Activated CD4-positive, CD25-positive, alpha-beta regulatory T cell treated with anti-CD3 and anti-CD28 coated beads, Interleukin-2, amount 50 U/mL, for 16 hours (primary cell): Measurements from ENCODE around the gene ARFGEF3.
"Not testable (repeated sequence)": the region's sequence is repeated elsewhere in the genome, so short reads cannot be mapped to it uniquely, and the experiment has no call there.

ENCODE experiments used
- DNase-seq: peaks from one replicate; pipeline ENCODE4 v3.0.0-alpha.2; 2020; ENCODE audit warnings: low read depth, low spot score

The ARFGEF3 gene

DNA sequence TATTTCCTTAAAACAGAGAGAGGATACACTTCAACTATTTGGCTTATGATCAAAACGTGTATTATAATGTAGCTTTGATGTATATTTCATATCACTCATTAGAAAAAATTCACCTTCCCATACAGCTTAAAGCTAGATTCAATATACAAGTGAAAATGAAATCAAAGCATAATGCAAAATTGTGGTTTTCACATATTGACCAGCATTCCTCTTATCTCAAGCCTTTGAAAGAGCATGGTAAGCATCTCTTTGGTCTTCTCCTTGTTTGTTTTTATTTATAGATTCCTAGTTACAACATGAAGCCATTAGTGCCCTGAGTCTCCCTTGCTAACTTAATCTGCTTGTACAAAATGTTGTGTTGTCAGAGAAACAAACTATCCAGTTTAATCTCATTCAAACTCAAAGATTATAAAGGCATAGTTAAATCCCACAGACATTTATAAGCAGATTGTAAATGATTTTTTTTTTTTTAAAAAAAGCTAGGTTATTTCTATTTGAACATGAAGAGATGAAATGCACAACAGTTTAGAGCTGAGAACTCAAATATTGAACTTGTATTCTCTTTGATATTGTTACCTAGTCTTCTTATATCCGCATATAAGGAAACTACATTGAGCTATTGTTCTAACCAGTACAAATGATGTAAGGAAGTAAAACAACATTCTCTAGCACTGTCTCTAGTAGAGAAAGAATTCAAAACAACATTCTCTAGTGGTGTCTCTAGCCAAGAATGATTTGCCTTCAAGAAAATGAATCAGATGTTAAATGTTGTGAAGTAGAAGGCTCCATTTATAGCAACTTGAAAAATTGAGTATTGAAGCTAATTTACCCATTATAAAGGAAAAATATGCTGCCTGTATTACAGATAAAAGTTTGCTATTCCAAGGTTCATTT is 184.8 kb downstream of the ARFGEF3 start:
- DNase-seq = no peak

DNA sequence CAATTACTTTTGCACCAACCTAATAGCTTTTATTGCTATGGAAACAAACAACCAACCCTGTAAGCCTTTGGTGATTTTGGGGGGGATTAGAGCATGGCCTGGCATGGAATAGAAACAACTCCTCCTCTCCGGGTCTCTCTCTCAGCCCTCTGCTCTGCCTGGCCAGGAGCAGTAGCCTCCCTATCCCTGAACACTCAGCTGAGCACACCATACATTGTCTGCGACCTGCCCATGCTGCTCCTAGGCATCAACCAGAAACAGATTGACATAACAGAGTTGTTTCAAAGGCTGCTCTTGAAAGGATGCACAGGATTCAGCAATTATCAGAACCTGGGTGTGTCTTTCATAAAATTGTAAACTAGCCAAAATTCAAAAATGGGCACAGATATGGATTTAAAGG is 186.1 kb downstream of the ARFGEF3 start:
- no peak for DNase-seq

DNA sequence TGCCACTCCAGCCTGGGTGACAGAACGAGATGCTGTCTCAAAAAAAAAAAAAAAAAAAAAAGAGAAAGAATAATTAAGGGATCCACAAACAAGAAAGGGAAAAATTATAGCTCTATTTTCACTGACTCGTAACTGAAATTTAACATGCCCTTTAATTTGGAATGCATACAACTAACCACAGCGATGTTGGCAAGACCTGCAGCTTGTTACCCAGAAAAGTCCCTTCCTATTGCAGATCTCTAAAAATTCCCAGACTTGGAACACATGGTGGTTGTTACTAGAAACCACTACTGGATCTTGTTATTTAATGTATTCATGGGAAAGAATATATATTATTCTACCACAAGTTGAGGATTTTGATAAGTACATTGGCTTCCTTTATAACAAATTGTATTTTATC is 188.2 kb downstream of the ARFGEF3 start:
- DNase-seq = no peak

DNA sequence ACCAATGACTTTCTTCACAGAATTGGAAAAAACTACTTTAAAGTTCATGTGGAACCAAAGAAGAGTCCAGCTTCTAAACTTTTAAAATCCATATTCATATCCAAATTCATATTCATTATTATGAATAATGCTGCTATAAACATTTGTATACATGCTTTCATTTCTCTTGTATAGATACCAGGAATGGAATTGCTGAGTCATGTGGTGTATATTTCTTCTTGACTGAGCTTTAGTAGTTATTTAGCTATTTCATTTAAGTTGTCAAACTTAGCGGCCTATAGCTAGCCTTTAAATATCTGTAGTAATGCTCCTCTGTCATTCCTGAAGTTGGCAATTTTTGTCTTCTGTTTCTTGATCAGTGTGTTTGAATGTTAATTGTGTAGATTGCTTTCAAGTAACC is 196.2 kb downstream of the ARFGEF3 start:
- no peak for DNase-seq

DNA sequence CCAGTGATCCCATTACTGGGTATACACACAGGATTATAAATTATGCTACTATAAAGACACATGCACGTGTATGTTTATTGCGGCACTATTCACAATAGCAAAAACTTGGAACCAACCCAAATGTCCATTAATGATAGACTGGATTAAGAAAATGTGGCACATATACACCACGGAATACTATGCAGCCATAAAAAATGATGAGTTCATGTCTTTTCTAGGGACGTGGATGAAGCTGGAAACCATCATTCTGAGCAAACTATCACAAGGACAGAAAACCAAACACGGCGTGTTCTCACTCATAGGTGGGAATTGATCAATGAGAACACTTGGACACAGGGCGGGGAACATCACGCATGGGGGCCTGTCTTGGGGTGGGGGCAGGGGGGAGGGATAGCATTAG is 206.9 kb downstream of the ARFGEF3 start:
- DNase-seq = not testable (repeated sequence)

DNA sequence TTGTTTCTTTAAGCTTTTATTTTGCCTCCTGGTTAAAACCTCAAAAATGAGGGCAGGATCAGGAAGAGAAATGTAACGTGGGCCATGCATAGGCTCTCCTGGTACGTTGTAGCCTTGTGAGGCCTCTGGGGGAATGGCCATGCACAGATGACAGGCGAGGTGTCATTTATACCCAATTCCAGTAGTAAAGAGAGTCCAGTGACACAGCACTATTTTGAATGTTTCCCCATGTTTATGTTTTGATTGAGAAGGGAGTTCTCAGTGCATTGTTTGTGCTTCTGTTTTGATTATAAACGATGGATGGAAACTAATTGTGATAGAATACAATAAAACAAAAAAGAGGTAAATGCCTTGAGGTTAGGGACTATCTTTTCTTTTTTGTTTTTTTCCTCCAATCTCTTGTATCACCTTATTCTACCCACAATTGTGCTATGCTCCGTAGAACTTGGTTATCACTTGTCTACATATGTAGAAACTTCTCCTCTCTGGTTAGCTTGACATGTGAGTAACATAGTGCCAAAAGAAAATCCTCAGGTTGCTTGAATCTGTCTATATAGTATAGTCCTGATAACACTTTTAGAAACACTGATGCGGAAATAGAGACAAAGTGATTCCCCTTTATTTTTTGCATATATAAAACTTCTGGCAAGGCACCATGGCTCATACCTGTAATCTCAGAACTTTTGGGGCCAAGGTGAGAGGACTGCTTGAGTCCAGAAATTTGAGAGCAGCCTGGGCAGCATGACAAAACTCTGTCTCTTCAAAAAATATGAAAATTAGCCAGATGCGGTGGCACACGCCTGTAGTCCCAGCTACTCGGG is 209.1 kb downstream of the ARFGEF3 start:
- DNase-seq = no peak

DNA sequence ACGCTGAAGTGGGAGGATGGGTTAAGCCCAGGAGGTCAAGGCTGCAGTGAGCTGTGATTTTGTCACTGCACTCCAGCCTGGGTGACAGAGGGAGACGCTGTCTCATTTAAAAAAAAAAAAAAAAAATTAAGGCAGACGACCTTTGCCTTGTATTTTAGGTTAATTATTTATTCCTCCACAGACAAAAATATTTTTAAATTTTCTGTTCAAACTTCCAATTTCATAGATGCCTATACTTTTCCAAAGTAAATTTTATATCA is 209.6 kb downstream of the ARFGEF3 start:
- DNase-seq = no peak

DNA sequence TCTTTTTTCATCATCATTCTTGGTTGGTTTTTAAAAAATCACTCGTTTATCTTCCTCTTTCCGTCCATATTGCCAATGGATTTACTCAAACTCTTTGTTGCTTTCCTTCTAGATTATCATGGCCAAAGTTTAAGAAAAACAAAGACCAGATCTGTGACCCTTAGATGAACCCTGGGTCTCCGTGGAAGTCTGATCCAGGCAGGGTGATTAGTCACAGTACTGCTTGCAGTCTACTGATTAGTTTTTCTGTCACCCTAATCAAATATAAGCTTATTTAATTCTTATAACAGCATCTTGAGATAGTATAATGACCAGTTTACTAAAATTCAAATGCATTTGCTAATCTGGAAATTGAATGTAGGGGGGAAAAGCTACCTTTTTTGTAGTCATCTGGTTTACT is 210.0 kb downstream of the ARFGEF3 start:
- DNase-seq = no peak

DNA sequence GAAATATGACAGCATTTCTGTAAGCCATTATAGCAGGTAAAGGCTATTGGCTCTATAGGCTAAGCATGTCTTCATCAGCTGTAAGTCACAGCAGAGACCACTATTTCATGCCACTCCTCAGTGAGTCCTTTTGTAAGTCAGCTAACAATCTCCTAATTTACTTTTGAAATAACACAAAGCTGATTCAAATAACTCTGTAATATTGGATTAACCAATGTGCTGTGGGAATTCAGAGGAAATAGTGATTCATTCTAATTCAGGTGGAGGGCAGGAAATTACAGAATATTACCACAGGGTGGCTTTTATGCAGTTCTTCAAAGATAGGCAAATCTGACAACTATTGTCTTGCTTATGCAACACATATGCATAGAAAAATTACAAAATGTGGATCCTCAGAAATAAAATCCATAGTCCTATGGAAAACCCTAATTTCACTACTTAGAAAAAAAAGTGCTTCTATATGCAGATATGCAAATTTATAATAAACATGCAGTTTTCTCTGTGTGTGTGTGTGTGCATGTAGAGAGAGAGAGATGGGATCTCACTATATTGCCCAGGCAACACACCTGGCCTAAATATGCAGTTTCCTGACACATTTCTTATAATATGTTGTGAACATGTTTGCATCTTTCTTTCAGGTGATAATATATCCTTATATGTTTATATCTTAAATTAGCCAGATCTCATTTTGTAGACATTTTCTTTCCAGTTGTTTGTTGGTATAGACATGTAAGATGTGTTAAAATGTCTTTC is 211.1 kb downstream of the ARFGEF3 start:
- DNase-seq = no peak

DNA sequence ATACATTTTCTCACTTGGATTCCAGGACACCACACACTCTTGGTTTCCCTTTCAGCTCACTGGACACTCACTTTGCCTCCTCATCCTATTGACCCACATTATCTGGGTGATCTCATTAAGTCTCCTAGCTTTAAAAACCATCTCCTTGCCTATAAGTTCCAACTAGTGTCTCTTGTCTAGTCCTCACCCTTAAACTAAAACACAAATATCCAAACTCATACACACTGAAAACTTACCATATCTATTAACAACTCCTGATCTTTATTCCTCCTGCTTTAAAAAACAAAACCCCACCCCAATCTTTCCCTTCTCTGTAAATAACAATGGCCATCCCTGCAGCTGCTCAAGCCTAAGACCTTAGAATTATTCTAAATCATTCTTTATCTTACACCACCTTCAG is 212.5 kb downstream of the ARFGEF3 start:
- DNase-seq = no peak

DNA sequence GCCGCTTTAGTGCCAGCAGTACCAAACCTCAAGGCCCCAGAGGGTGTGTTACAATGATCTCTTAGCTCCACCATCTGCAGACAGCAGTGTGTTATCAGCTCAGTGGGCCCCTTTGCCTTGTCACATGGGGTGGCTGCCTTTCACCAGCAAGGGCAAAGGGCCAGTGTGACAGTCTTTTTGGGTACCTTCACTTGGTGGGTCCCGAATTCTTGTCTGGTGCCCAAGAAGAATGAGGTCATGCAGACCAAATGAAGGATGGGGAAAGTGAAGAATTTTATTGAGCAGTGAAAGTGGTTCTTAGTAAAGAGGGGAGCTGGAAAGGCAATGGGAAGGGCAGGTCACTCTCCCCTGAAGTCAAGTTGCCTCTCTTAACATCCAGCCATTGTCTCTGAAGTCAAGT is 213.1 kb downstream of the ARFGEF3 start:
- no peak for DNase-seq

DNA sequence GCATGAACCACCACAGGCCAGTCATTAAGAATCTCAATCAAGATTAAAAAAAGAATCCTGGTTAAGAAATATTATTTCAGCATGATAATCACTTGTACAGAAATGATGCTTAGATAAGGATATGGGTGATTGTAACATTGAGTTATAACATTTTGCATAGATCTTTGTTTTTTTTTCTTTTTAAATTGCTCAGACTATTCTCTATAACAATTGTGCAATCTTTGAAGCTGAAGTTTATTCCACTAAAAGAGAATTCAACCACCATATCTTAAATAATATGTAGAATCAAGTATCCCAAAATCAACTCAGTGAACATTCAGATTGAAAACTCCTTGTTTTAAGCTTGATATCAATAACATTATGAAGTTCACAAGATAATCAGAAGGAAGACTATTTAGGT is 215.3 kb downstream of the ARFGEF3 start:
- no peak for DNase-seq

DNA sequence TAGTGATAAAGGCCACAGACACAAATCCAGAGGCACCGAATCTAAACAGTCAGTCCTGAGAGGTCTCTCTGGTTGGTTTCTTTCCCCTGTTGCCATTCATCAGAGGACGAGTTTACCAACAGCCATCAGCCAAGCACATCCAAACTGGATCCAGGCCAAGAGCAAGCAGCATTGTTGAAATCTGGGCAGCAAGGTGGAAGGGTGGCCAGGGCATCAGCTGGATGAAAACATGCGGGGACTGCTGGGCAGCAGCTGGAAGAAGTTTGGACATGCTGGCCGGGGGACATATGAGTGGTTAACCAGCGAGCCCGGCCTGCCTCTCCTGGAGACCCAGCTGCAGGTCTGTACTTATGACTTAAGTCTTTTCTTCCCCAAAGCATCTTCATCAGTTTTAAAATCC is 216.1 kb downstream of the ARFGEF3 start, which contains the start of gene SMIM28:
SMIM28 (plus strand) TSS at position 62 of the 400 bp plus-strand sequence; CDS start at position 230, 168 bp downstream.
- DNase-seq = no peak

DNA sequence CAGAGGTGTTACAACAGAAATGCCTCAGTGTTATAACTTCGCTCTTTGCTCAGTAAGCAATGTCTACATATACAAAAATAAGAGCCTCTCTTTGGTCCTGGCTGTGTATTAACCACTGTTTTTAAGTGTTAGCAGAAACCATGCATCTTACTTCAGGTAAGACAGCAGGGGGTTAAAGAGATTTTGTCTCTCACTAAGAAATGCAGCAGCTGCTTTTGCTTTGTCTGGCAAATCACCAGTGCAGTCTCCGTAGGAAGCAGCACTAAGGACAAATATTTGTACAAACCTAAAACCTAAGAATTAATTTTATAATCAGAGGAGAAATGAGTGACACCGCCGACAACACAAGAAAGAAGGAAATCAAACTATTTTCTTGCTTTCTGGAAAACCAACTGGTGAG is 216.7 kb downstream of the ARFGEF3 start:
- DNase-seq = no peak

DNA sequence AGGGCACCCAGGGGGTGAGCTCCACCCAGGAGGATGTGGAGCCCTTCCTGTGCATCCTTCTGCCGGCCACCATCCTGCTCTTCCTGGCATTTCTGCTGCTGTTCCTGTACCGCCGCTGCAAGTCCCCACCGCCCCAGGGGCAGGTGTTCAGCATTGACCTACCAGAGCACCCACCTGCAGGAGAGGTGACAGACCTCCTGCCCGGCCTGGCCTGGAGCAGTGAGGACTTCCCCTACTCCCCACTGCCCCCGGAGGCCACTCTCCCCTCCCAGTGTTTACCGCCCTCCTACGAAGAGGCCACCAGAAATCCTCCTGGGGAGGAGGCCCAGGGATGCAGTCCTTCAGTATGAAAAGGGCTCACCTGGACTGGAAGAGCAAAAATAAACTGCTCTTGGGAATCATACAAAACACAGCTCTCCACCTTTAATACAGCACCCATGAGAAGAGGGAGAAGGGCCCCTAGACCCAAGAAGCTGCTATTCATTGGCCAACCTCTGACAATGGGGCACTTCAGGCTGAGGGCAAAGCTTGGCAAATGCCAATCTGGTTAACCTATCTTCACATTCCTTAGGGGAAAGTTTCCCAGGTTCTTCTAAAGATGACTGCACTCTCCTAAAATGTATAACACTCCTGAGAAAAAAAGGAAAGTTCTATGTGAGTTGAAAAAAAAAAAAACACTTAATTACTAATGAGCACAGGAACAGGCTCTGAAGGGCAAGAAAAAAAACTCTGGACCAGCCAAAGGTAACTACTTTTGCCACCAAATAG is 220.9 kb downstream of the ARFGEF3 start:
- no peak for DNase-seq

DNA sequence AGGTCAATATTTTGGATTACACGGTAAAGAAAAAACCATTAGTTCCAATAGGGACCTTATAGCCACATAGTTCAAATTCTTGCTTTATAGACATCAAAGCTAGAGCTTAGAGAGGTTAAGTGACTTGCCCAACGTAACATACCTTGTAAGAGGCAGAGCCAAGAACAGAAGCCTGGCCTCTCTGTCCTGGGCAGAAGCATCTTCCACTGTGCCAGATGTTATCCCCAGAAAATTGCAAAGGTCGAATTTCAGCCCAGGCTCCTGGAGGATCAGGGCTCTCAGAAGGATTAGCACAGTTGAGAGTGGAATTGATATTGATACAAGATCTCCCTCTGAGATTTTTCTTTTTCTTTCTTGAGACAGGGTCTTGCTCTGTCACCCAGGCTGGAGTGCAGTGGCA is 222.0 kb downstream of the ARFGEF3 start:
- no peak for DNase-seq

DNA sequence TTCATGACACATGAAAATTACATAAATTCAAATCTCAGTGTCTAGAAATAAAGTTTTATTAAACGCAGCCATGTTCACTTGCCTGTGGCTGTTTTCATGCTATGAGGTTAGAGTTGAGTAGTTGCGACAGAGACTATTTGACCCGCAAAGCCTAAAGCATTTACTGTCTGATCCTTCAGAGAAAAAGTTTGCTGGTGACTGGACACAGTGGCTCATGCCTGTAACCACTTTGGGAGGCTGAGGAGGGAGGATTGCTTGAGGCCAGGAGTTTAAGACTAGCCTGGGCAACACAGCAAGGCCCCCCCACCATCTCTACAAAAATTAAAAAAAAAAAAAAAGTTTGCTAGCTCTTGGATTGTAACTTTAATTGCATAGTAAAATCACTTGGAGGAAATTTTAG is 225.2 kb downstream of the ARFGEF3 start:
- DNase-seq = no peak

DNA sequence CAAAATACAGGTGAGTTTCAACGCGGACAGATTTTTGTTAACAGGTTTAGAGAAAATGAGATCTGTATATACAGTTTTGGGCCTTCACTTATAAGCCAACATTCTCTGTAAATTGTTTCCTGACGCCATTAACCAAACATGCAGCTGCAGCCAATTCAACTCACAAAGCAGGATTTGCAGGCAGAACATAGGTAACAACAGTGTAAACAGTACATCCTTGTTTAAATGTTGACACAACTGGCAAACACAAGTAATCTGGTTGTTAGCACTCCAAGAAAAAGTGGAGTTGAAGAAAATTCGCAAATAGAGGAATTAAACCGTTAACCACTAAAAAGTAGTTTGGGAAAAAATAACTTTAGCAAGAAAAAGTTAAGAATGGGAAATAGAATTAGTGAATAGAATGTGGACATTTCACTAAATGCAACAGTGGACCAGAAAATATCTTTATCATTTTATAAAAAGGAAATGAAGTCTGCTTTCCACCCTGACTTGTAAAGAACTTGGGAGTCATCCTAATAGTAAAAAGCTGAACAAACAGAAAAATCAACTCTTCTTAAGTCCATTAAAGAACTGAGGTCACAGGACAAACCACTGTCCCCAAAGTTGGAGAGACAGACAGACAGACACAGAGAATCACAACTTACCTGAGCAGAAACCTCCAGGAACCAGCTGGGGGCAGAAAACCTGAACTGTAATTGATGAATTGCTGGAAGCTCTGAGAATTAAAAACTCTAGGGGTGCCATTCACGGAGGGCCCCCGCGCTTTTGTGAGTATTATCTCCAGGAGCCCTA is 226.0 kb downstream of the ARFGEF3 start:
- no peak for DNase-seq

DNA sequence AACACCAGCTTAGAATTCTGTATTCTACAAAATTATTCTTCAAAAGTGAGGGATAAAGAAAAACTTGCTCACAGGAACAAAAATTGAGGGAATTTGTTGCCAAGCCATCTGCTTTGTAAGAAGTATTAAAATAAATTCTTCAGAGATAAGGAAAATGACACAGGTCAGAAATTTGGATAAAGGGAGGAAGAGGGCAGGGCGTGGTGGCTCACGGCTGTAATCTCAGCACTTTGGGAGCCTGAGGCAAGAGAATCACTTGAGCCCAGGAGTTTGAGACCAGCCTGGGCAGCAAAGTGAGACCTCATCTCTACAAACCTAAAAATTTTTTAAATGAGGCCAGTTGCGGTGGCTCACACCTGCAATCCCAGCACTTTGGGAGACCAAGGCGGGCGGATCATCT is 227.8 kb downstream of the ARFGEF3 start:
- DNase-seq = no peak
